ENCODE measurements around the gene SPATA31E1. TPM values are rescaled to one million over a fixed set of nuclear protein-coding genes. Genes with fewer than 3 reads are reported as not detected.
"Not testable (repeated sequence)": the region's sequence is repeated elsewhere in the genome, so short reads cannot be mapped to it uniquely, and the experiment has no call there.

The SPATA31E1 gene
- total RNA-seq, 2 donors from 2014 or later = not detected

GRCh38 chr9:87909310-87910041, 26.8 kb downstream of the SPATA31E1 start:
- no peak overlapping the region for H3K27ac ChIP-seq
- H3K9me3 ChIP-seq = no peaks in the 10 kb centered on the region
- no peaks in the 10 kb centered on the region for H3K36me3 ChIP-seq
- no peak for DNase-seq (ENCODE audit: low spot score)
- H3K27me3 ChIP-seq = no peaks in the 10 kb centered on the region
- no peak overlapping the region for H3K4me3 ChIP-seq
- H3K4me1 ChIP-seq = no peaks in the 10 kb centered on the region
- no peak for TF ChIP-seq CTCF (IDR thresholded peaks at IDR 0.05)

GRCh38 chr9:87910821-87911220, 28.1 kb downstream of the SPATA31E1 start:
- no peak for TF ChIP-seq CTCF (IDR thresholded peaks at IDR 0.05)
- no peaks in the 10 kb centered on the region for H3K4me1 ChIP-seq
- no peaks in the 10 kb centered on the region for H3K36me3 ChIP-seq
- H3K9me3 ChIP-seq = no peaks in the 10 kb centered on the region
- DNase-seq (ENCODE audit: low spot score) = no peak
- no peaks in the 10 kb centered on the region for H3K27me3 ChIP-seq
- H3K27ac ChIP-seq = no peak overlapping the region
- H3K4me3 ChIP-seq = no peak overlapping the region

GRCh38 chr9:87917662-87918061, 35.0 kb downstream of the SPATA31E1 start, which contains the start of gene SPATA31C1:
Gene SPATA31C1, plus strand, starts transcription at chr9:87917962.
- H3K27me3 ChIP-seq, H3K4me1 ChIP-seq: not testable (repeated sequence)

DNA sequence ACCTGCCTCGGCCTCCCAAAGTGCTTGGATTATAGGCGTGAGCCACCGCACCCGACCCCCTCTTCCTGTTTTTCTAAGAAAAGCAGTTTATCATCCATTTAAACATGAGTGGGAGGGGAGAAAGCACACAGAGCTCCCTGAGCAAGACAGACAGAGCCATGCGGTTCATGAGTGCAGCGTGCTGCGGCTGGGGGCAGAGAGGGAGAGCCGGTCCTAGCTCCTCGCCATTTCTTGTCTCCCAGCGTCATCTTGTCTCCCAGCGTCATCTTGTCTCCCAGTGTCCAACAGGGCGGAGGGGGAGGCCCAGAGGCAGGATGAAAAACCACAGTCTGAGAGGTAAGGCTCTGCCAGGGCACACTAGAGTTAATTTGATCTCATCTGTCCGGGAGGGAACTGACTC, 36.3 kb downstream of the SPATA31E1 start:
- H3K9me3 ChIP-seq; H3K27ac ChIP-seq; H3K4me3 ChIP-seq; DNase-seq (ENCODE audit: low spot score); H3K36me3 ChIP-seq; H3K27me3 ChIP-seq; H3K4me1 ChIP-seq: not testable (repeated sequence)

More at GRCh38 chr9:87917662-87918061, 35.0 kb downstream of the SPATA31E1 start, which contains the start of gene SPATA31C1:
- H3K4me3 ChIP-seq; H3K9me3 ChIP-seq; H3K27ac ChIP-seq; H3K36me3 ChIP-seq; DNase-seq (ENCODE audit: low spot score): not testable (repeated sequence)

DNA sequence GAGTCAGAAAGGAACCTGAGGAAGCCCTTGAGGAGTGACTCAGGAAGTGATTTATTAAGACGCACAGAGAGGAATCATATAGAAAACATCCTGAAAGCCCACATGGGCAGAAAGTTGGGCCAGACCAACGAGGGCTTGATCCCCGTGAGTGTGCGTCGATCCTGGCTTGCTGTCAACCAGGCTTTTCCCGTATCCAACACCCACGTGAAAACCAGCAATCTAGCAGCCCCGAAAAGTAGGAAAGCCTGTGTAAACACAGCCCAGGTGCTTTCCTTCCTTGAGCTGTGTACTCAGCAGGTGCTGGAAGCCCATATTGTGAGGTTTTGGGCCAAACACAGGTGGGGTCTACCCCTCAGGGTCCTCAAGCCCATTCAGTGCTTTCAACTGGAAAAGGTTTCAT, 38.9 kb downstream of the SPATA31E1 start:
- H3K27ac ChIP-seq; H3K36me3 ChIP-seq; H3K27me3 ChIP-seq; DNase-seq (ENCODE audit: low spot score); H3K9me3 ChIP-seq; H3K4me1 ChIP-seq; H3K4me3 ChIP-seq: not testable (repeated sequence)

- DNase-seq (ENCODE audit: low spot score); H3K4me1 ChIP-seq; H3K9me3 ChIP-seq; H3K27me3 ChIP-seq; H3K27ac ChIP-seq; H3K4me3 ChIP-seq; H3K36me3 ChIP-seq: not testable (repeated sequence)
These were observed 40.3 kb downstream of the SPATA31E1 start for GRCh38 chr9:87923012-87923411.

DNA sequence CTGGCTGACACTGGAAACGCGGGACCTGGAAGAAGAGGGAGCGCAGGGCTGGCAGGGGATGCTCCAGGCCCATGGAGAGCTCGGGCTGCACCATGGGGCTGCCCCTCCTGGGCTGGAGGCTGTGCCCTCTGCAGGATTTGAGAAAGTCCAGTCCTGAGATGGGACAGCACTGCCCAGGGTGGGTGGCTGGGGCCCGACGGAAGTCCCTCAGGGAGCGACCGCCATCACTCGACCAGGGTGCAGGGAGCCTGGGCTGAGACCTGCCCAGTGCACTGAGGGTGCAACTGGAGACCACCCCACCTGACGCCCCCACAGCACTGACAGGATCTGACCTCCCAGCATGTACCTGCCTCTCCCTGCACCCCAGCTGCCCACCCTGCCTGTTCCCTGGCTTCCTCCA, 42.2 kb downstream of the SPATA31E1 start:
- not testable (repeated sequence) for H3K27ac ChIP-seq; DNase-seq (ENCODE audit: low spot score); H3K9me3 ChIP-seq; H3K4me1 ChIP-seq; H3K36me3 ChIP-seq; H3K27me3 ChIP-seq; H3K4me3 ChIP-seq

GRCh38 chr9:87929152-87929551, 46.5 kb downstream of the SPATA31E1 start:
- not testable (repeated sequence) for DNase-seq (ENCODE audit: low spot score); H3K36me3 ChIP-seq; H3K4me3 ChIP-seq; H3K27ac ChIP-seq; H3K9me3 ChIP-seq; H3K4me1 ChIP-seq; H3K27me3 ChIP-seq

- not testable (repeated sequence) for DNase-seq (ENCODE audit: low spot score); H3K36me3 ChIP-seq; H3K4me3 ChIP-seq; H3K27ac ChIP-seq; H3K9me3 ChIP-seq; H3K4me1 ChIP-seq; H3K27me3 ChIP-seq
These were observed 51.8 kb downstream of the SPATA31E1 start for GRCh38 chr9:87934444-87934843.

DNA sequence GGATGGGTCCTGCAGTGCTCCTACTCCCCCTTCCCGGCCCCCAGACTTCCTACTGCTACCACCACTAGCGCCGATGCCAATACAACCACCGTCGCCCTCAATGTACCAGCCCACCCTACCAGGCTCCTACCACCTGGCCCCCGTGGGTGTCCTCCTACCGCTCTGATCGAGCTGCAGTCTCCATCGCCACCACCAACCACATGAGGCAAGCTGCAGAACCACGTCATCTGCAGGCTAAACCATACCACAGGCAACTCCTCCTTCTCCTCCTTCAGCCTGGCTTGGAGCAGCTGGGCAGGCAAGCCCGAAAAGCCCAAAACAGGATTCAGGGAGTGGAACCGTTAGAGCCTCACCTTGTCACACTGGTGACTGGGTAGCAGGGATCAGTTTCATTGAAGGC, 54.7 kb downstream of the SPATA31E1 start:
- H3K4me3 ChIP-seq; DNase-seq (ENCODE audit: low spot score); H3K27me3 ChIP-seq; H3K27ac ChIP-seq; H3K4me1 ChIP-seq; H3K9me3 ChIP-seq; H3K36me3 ChIP-seq: not testable (repeated sequence)

DNA sequence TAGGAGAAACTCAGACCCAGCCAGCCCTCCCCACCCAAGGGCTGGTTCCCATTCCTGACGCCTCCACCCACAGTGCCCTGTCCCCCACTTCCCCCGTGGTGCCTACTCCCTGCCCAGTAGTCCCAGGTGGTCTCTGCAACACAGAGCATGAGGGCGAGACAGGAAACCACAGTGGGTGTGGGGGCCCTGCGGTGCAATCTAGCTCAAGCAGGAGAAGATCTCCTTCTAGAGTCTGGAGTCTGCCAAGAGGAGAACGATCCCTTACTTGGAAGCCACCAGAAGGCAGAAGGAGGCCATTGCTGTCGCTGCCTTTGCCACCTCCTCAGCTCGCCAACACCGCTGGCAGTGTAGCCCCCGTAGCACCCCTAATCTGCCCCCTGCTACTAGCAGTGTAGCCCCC, 55.2 kb downstream of the SPATA31E1 start:
- DNase-seq (ENCODE audit: low spot score); H3K9me3 ChIP-seq: not testable (repeated sequence)

DNA sequence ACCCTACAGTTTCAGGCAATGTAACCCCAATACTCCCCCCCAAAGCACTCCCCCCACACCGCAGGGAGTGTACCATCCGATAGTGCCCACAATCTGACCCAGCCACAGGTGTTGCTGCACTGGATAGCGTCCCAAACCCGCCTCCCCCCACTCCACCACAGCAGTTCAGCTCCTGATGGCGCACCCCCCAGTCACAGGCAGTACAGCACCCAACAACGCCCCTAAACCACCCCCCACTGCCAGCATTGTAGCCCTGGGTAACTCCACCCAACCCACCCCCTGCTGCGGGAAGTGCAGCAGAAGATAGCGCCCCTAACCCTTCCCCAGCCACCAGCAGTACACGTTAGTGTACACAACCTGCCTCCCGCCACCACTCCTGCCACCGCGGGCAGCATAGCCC, 55.7 kb downstream of the SPATA31E1 start:
- not testable (repeated sequence) for H3K4me1 ChIP-seq; DNase-seq (ENCODE audit: low spot score); H3K9me3 ChIP-seq

More for the DNA sequence above, 55.2 kb downstream of the SPATA31E1 start:
- not testable (repeated sequence) for H3K36me3 ChIP-seq, H3K4me3 ChIP-seq, H3K4me1 ChIP-seq, H3K27me3 ChIP-seq, H3K27ac ChIP-seq

More for the DNA sequence above, 55.7 kb downstream of the SPATA31E1 start:
- H3K4me3 ChIP-seq, H3K27ac ChIP-seq, H3K27me3 ChIP-seq, H3K36me3 ChIP-seq: not testable (repeated sequence)

Measured in right atrium auricular region (tissue), 2 donors.